ENCODE results near the gene PCNX1.
A peak's percentile ranks its signal among the peaks of the same experiment; 100 is the strongest.
"Not testable (repeated sequence)": the region's sequence is repeated elsewhere in the genome, so short reads cannot be mapped to it uniquely, and the experiment has no call there.

Gene PCNX1

DNA sequence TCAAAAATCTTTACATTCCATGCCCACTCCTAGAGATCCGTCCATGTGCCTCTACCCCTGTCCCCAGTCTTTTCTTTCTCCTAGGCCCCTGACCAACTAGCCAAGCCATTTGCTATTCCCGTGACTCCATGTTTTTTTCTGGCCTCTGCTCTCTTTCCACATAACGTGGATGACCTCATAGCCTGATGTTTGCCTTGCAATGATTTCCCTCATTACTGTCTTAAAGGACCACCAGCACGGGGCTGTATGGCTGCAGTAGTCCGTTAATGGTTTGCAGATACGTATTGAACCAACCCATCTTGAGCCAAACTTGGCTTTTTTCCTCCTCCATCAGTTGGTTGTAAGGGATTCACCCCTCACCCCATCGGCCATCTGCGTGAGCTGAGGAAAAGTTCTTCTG lies 226.0 kb downstream of the PCNX1 start:
- DNase-seq = no peak

DNA sequence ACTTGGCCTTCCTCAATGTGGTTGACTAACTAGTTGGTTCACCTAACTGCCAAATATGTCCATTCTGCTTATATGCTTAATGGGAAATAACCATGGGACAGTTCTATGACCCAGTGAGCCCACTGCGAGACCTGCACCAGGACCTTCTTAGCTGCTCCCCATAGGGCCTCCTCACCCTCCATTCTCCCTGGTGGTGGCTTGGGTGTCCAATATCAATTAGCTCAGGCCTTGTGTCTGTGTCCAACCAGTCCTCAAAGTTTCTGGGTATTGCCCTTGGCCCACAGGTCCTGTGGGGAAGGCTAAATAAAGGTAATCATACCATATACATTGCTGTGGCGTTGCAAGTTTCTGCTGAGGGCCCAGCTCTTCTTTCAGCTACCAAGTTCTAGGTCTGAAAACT lies 228.2 kb downstream of the PCNX1 start:
- DNase-seq = no peak

DNA sequence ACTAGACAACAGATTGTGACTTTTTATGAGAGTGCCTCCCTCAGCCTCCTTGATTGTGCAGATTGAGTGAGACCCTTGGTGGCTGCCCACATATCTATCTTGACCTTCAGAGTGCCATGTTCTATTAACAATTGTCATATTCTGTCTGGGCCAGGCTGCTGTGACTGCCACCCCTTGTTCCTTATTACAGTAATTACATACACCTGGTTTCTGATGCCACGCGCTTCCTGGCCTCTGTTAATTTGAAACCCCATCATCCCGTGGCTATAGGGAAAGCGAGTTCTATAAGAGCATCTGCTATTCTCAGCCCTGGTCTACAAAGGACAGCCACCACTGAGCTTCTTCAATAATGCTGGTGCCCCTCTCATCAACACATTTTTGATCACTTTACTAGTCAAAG lies 228.7 kb downstream of the PCNX1 start:
- DNase-seq = no peak

DNA sequence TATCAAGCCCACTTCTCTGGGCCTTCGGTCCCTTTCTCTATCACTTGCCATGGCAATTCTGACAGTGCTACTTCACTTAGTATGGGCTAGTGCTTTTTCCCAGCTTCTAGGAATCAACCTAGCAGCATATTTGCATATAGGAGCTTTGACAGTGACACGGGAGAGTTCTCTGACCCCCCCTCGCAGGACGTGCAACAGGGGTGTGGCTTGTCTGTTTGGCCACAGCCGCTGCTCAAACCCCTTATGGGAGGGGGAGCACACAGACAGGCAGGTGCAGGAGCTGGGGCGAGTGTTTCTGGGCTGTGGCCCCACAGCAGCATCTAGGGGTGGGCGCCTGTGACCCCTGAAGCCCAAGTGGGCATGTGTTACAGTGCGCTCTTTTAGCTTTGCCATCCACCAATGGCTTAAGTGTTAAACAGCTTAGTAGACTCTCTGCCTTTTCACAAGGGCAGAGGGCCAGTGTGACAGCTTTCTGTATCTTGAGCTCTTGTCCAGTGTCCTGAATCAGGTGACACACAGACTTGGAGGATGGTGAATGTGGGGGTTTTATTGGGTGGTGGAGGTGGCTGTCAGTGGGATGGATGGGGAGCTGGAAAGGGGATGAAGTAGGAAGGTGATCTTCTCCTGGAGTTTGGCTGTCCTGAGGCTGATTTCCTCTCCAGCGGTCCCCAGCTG lies 229.3 kb downstream of the PCNX1 start:
- DNase-seq = no peak

DNA sequence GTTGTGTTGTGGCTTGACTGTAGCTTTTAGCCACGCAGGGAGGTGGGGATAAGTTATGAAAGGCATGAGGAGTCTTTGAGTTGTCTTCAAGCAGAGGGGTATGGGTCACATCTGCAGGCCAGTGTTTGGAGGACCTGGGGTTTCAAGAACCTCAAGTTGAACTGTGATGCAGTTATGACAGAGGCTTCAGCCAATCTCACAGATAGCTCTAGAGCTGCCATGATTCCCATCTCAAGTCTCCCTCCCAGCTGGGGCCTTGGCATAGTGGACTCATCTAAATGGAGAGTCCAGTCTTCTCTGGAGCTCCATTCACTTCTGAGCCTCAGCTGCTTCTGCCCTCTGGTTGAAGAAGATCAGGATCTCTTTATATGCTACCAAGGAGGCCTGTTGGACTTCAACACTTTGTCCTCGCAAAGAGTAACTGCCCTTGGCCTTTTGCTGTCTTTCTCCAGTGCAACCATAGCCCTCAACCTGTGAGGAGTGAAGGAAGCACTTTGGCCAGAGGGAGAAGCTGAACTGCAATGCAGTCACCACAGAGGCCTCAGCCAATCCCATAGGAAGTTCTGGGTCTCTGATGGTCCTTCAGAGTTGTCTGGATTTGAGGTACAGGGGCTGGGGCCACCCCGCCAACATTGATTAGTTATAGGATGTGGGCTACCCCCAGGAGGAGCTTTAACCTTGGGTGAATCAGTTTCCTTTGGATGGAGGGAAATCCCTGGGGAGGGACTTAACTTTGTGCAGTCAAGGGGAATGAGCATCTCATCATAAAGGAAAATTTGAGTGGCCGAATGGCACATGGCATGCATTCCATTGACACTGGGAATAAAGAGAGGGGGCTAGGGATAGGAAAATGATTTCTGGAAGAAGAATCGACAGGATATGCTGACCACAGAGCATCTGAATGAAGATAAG lies 230.5 kb downstream of the PCNX1 start:
- DNase-seq = no peak

DNA sequence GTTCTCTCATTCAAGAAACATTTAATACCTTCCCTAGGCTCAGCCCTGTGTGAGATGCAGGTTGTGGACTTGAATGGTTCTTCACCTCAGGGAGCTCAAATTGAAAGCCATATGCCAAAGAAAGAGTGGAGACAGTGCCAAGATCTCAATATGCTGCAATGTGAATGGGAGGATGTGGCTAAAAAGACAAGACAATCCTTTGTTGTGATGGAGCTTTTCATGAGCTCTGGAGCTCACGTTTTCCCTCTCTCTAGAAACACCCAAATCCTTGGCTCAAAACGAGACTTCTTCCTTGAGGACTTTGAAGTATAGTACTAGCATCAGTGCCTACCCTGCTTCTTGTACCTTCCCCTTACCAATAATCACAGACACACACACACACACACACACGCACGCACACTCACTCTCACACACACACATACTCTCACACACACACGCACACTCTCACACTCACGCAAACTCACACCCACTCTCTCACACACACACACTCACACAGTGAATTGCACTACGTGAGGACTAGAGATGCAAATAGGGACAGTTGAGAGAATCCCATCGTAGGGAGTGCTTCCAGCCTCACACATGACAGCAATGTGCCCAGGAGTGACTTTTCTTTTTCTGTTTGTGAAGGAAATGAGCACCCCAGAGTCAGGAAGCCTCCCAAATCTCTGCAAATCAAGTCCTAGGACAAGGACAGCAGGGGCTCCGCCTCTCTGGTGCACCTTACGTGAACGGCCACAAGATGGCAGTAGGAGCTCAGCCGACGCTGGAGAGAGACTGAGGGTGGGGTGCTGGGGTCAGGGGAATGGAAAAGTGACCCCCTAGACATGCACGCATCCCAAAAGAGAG lies 231.4 kb downstream of the PCNX1 start:
- DNase-seq = peak; percentile 10

DNA sequence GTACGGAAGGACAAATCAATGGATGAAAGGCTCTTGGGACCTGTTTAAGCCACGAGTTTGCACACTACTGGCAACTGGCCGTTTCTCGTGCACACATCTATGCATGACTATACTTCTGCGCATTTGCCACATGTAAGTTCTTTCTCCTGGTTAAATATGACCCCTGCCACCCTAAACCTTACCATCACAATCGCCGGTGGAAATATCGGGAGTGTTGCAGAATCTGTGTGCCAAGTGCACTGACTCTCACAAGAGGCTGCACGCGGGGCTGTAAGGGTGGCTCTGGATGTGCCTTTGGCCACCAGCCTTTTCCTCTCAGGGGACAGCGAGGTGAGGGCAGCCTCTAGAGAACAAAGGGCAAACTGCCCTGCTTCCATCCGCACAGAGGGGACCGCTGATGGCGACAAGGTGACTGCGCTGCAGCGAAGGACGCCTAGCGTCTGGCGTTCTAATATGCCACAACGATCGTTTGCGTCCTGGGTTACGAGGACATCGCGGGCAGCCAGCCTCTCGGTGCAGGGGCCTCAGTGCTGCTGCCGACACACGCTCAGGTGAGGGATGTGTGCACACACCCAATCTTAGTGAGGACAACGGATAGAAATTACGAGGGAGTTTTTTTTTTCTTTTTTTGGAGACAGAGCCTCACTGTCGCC lies 232.2 kb downstream of the PCNX1 start:
- no peak for DNase-seq

DNA sequence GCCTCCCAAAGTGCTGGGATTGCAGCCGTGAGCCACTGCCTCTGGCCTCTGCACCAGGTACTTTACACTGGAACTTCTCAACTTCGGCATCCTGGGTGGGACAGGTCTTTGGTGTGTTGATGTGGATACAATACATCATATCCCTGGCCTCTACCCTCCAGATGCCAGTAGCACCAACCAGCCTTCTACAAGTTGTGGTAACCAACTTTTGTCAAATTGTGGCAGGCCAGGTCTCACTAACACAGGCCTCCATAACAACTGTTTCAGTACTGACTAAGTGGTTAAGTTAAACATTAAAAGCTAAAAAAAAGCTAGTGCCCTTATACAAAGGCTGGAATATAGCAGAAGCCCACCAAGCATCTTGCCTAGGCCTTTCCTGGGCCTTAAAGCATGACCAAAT lies 232.9 kb downstream of the PCNX1 start:
- DNase-seq = no peak

DNA sequence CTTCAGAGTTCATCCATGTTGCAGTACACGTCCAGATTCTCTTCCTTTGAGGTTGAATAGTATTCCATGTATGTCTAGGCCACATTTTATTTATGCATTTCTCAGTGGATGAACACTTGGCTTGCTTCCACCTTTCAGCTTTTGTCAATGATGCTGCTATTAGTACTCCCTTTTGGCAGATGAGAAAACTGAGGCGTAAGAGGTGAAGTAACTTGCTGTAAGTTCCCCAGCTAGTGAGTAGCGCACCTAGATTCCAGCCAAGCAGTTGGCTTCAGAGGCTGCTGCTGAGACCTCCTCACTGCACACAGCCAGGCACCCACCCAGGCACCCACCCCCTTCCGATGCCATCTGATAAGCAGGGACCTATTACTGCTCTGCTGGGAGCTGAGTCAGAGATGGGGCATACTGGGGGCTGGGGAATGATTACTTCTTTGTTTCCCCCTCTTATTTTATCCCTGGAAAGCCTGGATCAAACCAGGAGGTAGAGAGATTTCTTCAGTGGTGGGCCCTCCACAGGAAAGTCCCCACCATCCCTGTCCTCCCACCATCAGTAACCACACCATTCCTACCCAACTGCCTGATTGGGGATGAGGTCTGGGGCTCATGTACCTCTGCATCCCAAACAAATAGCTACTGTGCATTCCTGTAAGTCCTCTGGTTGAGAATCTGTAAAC lies 234.6 kb downstream of the PCNX1 start:
- no peak for DNase-seq

DNA sequence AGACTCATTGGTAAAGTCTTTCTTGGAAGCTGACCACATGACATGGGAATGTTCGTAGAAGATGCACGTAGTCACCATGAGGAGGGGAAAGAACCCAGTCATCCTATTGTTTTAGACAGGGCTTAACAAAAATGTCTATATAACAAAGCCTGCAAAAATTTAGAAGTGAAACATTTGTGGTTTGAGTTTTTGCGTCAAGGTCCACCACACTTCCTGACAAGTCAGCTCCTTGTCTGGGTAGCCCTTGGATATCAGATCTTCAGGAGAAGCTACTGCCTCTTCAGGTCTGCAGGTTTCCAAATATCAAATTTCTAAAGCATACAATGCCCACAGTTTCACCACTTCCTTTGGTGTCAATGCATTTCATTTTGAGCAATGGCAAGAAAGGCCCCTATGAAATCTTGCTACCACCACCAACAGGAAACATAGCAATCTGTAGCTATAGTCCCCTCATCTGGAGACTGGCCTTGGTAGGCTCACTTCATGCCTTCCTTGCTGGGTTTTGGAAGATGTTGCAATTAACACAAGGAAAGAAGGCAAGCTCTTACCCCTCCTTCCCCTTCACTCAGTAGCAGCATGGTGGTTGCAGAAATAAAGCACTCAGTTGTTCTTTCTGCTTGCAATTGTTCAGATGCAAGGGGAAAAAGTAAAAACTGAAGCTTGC lies 235.2 kb downstream of the PCNX1 start:
- no peak for DNase-seq

DNA sequence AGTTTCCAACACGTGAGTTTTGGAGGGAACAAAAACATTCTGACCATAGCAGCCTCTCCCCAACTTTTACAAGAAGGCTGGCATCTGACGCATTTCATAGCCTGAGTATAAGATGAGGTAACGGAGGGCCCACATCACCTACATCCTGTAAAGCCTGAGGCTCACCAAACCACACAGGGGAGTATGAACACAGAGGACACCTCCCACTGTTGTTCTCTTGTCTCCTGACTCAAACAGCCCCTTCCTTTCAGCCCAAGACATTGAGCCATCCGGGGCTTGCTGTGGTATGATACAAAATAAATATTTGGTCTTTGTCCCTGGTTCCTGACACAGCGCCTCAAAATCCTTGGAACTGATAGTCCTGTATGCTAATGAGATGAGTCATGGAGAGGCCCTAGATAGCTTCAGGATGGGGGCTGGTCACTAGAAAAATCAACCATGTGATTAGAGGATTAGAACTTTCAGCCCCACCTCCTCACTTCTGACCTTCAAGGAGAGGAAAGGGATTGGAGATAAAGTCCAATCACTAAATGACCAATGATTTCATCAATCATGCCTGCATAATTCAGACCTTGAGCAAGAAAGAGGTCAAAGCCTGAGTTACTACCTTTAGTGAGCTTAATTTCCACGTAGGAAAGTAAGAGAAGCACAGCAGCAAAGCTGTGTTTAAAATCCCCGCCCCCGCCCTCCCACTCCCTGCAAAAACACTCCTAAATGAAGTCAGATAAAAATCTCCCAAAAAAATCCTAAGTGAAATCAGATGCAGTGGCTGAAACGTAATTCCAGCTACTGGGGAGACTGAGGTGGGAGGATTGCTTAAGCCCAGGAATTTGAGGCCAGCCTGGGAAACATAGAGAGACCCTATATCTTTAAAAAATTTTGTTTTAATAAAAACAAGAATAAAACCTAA lies 236.4 kb downstream of the PCNX1 start:
- no peak for DNase-seq

DNA sequence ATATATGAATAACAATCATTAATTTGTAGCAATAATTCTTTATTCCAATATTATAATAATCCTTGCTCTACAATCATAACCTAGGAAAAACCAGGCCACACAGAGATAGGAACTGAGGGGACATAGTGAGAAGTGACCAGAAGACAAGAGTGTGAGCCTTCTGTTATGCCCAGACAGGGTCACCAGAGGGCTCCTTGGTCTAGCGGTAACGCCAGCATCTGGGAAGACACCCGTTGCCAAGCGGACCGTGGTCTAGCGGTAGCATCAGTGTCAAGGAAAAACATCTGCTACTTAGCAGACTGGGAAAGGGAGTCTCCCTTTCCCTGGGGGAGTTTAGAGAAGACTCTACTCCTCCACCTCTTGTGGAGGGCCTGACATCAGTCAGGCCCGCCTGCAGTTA lies 240.1 kb downstream of the PCNX1 start:
- DNase-seq = not testable (repeated sequence)

DNA sequence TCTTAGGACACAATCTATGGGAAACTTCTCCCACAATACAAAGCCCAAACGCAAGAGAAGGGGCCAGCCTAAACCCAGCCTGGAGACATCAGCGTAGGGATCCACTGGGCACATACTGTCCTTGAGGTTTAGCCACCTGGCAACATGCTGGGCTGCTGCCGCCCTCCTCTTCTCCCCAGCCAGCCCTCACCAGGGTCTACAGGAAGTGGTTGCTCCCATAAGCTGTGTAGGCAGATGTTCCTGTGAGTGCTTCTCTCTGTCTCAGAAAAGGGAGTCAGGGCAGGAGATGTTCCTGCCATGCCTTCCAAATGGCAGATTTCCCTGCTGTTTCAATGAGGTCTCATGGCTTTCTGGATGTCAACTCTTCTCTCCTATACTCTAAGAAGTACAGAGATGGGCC lies 241.4 kb downstream of the PCNX1 start:
- DNase-seq = no peak

DNA sequence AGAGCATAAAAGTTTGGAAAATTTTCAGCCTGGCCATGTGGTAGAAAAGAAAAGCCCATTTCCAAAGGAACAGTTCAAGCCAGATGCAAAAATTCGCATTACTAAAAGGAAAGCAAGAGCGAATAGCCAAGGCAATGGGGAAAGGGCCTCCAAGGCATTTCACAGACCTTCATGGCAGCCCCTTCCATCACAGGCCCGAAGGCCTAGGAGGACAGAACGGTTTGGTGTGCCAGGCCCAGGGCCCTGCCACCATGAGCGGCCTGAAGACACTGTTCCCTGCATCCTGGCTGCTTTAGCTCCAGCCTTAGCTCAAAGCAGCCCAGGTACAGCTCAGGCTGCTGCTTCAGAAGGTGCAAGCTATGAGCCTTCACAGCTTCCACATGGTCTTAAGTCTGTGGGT lies 243.5 kb downstream of the PCNX1 start:
- DNase-seq = no peak

DNA sequence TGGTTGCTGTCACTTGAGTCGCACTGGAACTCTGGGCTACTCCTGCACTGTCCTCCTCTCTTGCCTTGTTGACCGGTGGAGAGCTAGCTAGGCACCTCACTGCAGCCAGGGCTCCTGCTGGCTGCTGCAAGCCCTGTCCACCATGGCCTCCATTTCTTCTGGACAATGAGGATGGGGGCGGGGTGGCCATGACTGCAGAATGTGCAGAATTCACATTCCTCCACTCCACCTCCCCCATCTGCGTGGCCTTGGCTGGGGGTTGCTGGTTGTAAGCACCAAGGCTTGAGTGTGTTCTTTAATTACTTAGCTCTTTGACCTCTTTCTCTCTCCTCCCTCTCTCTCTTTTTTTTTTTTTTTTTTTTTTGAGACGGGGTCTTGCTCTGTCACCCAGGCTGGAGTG lies 248.5 kb downstream of the PCNX1 start:
- DNase-seq = no peak

DNA sequence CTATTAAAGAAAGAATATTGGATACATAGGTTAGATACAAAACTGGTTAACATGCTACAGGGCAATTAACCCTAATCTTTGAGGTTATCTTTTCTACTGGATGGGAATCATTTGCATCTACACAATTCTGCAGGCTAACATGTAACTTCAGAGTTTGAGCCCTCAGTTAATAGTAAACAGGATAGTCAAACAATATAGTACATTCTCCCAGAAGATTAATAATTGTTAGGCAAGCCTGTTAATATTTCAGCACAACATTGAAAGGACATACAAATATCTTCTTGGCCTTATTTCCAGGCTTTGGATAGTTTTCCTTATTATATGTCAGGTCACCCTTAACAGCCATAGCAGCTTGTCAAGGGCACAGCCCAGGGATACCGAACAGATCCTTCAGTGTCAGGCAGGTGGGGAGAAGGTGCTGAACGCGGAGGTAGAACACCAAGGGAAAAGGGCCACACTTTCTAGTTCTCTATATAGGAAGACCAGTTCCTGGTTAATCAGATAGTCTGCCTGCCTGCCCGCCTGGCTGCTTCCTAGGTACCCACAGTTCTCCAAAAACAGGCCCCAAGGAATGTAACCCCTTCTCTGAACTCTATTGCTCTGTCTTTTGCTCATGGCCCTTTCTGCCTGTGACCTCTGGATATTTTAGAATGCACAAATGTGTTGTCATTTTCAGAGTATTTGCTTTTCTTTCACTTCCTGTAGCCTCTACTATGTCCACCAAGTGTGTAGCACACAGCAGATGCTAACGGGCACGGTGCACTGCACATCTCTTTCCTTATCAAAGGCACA lies 256.0 kb downstream of the PCNX1 start:
- DNase-seq = no peak

DNA sequence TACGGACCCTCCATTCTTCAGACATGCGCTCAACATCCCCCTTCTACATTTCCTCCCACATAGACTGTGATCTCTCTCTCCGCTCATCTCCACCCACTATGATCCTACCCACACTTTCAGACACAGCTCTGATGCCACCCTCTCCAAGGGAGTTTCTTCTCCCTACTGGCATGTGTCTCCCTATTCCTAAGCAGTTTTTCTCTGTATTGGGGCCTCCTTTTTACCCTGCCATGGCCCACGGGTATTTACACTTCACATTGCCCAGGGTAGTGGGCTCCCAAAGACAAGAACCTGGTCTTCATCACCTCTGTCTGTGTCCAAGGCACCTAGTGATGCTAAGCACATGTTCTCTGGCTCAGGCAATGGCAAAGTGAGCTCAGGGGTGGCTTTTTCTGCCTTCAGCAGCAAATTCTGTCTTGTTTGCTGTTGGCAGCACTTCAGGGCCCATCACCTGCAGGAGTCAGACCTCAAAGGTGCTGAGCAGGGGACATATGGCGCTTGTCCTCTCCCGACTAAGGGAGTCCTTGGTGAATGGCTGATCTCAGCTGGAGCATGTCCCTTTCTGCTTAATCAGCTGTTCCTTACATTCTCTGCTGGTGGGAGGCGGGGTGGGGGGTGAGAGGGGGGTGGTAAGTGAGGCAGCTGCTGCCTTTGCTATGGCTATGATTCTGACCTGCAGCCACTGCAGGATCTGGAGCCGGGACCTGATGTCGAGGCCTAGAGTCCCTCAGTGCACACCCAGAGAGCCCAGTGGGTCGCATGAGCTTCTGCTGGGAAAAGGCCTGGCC lies 256.8 kb downstream of the PCNX1 start:
- no peak for DNase-seq
